ENCODE results near the gene MSANTD4.
"Not testable (repeated sequence)": the region's sequence is repeated elsewhere in the genome, so short reads cannot be mapped to it uniquely, and the experiment has no call there.

MSANTD4 gene

GRCh38 chr11:106012744-106013143 is 9.3 kb downstream of the MSANTD4 start:
- DNase-seq: no peak

- DNase-seq: no peak
Measured at GRCh38 chr11:106011481-106011880, 10.6 kb downstream of the MSANTD4 start.

DNA sequence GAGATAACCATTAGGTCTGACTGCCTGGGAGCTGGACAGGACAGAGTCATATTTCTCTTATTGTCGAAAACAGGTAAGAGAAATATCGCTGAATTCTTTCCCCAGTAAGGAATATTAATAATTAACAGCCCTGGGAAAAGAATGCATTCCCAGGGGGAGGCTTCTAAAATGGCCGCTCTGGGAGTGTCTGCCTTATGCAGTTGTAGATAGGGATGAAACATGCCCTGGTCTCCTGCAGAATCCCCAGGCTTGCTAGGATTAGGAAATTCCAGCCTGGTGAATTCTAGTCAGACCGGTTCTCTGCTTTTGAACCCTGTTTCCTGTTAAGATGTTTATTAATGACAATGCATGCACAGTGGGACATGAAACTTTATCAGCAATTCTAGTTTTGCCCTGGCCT is 18.9 kb downstream of the MSANTD4 start:
- DNase-seq: not testable (repeated sequence)

DNA sequence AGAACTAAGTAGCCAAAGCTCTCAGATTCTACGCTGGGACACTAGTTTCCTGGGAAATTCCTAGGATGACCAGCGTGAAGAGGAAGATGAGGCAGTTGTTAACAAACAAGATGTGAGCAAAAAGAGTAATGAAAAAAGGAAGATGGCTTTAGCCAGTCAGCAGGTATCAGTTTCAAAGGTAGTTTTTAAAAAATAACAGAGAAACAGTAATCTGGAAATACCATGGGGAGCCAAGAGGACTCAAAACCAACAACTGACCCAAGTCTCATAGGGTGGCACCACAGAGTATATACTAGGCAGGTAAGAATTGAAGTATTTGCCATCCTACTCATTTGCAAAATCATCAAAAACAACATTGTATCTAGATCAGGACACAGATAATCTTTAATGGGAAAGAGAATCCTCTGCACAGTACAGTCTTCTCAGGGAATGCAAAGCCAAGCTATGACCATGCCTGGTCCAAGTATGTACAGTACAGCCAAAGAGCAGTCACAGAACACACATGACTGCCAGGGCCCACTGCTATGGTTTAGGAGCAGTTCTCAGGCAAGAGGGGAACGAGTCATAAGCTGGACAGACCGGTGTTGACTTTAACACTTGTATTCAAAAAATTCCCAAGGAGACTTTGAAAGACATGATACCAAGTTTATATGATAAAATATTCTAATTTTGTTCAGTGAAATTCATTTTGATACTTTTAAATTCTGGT is 20.6 kb downstream of the MSANTD4 start:
- DNase-seq: no peak

DNA sequence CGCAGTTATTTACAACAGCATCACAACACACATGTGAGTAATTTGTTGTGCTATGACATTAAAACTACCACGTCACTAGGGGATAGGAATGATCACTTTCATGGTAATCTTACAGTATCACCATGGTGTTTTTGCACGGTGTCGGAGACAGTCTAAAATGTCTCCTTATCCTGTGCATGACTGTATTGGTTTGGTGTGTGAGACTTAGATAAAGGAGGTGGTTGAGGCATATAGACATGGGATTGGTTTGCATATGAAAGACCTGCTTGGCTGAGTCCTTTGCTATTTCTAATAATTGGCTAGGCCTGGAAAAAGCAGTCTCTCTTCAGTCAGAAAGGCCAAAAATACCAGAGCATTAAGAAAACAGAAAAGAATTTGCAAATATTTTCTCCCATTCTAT is 30.2 kb downstream of the MSANTD4 start:
- no peak for DNase-seq

- peak; percentile 3 for DNase-seq
Measured at GRCh38 chr11:105989124-105989523, 32.9 kb downstream of the MSANTD4 start.

- no peak for DNase-seq
Measured at GRCh38 chr11:105988197-105988596, 33.8 kb downstream of the MSANTD4 start.

GRCh38 chr11:105986554-105986953 is 35.5 kb downstream of the MSANTD4 start:
- no peak for DNase-seq

GRCh38 chr11:105979997-105980703 is 41.9 kb downstream of the MSANTD4 start:
- DNase-seq: no peak

DNA sequence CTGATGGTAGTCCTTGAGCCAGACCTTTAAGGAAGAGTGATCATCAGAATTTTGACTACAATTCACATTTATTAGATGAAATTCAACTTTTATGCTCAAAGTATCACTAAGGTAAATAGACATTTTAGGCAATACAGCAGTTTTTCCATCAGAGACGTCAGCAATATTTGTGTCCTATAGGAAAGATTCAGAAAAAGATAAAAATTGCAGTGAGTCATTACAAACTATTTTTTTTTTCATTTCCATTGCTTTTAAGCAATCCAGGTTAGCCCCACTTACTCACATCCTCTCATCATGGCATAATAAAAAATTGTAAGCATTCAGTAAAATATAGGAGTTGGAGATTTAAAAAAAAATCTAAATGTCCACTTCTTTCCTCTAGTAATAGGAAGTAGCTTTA is 46.9 kb downstream of the MSANTD4 start:
- no peak for DNase-seq

- DNase-seq: no peak
Measured at GRCh38 chr11:105969756-105970155, 52.3 kb downstream of the MSANTD4 start.

DNA sequence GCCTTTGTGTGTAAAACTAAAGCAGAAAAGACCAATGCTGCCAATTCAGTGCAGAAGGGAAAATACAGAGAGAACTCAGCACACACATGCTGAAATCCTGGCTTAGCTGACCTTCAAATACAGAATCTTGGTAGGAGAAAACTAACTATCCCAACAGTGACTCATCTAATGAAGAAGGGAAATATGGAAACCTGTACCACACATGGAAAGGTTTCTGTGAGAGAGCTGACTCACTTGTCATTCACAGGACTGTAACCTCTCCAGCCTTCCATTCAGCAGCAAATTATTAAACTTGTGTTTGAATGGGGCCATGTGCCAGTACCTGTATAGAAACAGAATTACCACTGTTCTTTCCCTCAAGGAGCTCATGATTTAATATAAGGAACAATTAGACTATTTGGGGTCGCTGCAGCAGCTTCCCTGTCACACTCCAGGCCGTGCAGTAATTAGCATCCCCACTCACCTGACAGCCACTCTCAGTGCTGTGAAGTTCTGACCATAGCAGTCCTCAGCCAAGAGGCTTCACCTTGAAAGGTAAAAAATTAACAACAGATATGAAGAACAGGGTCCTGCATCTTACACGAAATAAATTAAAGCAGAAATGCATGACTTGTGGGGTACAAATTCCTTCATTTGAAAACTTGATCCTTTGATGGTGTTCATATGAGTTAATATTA is 53.9 kb downstream of the MSANTD4 start:
- no peak for DNase-seq

- DNase-seq: no peak
Measured at GRCh38 chr11:105960252-105961245, 61.5 kb downstream of the MSANTD4 start.

Measured in MV-4-11 (cell line).